C1 segment of cervical spinal cord (tissue), 14 donors: ENCODE data around the gene RGL2.

Experiments
- DNase-seq, 14 donors: peaks; one replicate each; lab custom pipeline; 2025; lab: John Stamatoyannopoulos, UW

RGL2 gene

GRCh38 chr6:33317419-33317668 is 18.6 kb upstream of the RGL2 start:
- peak in 1 of 14 donors; percentile 66 for DNase-seq

DNA sequence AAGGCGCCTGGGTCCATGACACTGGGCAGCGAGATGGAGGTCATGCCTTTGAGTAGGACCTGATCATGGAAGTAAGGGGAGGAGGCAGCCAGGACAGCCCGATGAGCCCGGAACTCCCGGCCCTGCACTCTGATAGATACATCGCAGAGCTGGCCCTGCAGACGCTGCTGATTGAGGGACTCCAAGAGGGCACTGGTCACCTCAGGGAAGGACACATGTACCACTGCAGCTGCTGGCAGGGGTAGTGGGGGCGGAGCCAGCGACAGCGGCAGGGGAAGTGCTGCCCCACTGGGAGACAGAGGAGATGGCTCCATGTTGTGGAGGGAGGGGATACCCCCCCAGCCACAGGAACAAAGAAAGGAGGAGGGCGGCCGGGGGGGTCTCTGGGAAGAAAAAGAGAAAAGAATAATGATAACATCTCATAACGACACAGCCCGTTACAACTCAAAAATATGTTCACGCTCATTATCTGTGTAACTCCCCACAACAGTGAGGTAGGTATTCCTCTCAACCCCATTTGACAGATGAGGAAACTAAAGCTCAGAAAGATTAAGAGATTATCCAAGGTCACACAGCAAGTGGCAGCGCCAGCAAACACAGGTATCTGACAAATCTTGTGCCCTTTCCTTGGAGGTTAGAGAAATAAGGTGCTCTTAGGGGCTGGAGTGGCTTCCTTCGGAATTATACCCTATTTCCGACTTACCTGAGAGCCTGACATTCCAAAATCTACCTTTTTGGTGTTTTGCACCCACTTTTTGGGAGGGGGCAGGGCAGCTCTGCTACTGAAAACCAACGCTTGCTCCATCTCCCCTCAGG is 18.1 kb upstream of the RGL2 start:
- no peak for DNase-seq

GRCh38 chr6:33315793-33316602 is 17.3 kb upstream of the RGL2 start:
- no peak for DNase-seq

GRCh38 chr6:33314943-33315792 is 16.4 kb upstream of the RGL2 start:
- peak in 1 of 14 donors; percentile 11 for DNase-seq

- DNase-seq: peak in 10 of 14 donors; percentile 13 to 50 (median 40)
Observed at GRCh38 chr6:33314515-33314942, 15.8 kb upstream of the RGL2 start.

DNA sequence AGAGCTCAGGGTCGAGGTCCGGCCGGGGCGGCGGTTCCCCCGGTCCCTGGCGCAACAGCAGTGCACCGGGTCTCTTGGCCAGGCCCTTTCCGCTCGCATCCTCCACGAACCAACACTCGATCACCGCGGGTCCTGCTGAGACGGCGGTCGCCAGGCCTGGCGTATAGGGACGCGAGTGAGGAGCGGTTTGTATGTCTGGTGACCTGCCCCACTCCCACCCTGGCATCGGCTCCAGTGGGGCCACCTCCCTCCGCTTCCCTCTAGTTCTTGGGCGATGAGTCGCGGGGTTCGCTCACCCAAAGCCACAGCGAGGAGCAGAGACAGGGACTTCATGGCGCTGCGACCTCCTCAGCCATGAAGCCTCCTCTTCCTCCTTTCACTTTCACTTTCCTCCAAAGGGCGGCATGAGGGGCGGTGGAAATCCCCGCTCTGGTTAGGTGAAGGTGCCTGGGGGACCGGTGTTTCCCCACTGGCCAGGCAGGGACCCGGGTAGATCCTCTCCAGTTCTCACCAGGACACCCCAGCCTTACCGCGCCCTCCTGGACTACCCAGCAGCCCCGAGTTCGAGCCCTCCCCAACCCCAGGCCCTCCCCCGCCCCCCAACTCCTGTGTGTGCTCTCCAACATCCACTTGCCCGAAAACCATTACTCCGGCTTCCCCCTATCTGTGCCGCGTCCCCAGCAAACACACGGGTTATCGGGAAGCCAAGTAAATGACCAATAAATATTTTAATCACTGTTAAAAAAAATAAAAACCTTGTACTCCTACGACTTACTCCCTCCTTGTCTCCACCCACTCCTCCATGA is 15.2 kb upstream of the RGL2 start, which contains the start of gene TAPBP:
TSS of gene TAPBP (minus strand) at position 370 of the 806 bp plus-strand sequence. CDS start at position 333, 37 bp downstream.
- DNase-seq: peak in 12 of 14 donors; percentile 26 to 78 (median 59)

DNA sequence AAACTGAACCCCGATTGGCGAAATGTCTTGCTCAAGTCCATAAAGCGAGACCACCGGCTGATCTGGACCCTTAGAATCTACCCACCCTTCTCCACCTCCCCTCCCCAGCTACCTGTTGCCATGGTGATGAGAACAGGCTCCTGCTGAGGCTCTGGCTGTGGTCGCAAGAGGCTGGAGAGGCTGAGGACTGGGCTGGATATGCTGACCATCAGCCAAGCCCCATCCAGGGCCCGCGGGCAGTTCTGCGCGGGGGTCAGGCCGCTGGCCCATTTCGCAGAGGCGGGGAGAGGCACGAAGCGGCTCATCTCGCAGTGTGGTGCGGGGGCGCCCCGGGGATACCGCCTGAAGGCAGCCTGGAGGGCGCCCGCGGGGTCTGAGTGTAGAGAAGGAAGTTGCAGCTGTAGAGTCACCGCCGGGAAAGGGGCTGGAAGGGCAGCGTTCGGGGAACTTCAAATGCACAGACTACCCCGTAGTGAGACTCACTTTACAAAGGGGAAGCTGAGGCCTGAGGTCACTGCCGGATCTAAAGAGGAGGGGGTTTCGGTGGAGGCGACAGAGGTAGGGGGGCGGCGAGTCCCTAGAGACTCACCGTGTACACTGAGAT is 14.5 kb upstream of the RGL2 start:
- DNase-seq: peak in 8 of 14 donors; percentile 26 to 63 (median 58)

GRCh38 chr6:33312361-33313104 is 13.8 kb upstream of the RGL2 start:
- DNase-seq: peak in 10 of 14 donors; percentile 19 to 89 (median 32)

- DNase-seq: no peak
Observed at GRCh38 chr6:33306356-33306755, 7.6 kb upstream of the RGL2 start.

GRCh38 chr6:33305052-33305451 is 6.3 kb upstream of the RGL2 start:
- no peak for DNase-seq

DNA sequence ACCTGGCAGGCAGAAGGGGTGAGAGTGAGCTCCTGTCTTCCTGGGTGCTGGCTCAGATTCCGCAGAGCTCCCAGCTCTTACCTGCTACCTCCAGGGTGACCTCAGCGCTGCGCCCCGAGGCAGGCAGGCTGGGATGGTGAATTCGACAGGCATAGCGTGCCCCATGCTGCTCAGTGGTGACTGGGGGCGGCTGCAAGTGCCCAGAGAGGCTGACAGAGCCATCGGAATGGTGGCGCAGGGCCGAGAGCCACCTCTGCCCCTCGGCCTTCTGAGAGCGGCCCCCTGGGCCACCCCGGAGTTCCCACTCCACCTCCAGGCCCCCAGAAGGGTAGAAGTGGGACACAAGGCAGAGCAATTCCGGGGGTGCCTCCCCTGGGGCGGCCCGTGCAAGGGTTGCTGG is 5.5 kb upstream of the RGL2 start:
- DNase-seq: no peak

GRCh38 chr6:33301877-33302276 is 3.1 kb upstream of the RGL2 start:
- no peak for DNase-seq

- DNase-seq: peak; percentile 55 to 90 (median 84)
Observed at GRCh38 chr6:33299237-33299944, 649 bp upstream of the RGL2 start.

GRCh38 chr6:33297956-33298772 is 578 bp downstream of the RGL2 start:
- DNase-seq: peak in 8 of 14 donors; percentile 40 to 71 (median 58)

DNA sequence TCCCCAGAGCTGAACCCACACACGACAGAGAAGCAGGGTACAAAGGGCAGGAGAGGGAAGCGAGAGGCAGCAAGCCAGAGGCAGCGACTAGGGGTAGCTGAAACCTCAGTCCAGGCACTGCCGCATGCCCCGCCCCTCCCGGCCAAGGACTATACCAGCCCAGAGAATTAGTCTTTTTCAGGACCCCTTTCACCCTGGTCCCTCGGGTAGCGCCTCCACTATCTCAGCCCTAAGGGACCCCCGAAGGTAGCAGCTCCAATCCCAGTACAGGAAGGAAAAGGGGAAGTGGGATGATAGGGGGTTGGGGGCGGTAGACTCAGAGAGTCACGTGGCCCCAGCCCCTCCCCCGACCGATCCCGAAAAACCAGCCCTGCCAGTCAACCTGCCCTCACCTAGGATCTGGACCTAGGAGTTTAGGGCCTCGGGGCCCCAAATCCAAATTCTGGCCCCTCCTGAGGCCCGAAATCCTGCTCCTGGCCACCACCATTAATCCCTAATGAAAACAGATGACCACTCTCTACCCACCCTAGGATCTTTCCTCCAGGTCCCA is 1.3 kb downstream of the RGL2 start:
- peak in 5 of 14 donors; percentile 21 to 65 (median 51) for DNase-seq

- DNase-seq: no peak
Observed at GRCh38 chr6:33296797-33297405, 1.8 kb downstream of the RGL2 start.

- DNase-seq: no peak
Observed at GRCh38 chr6:33295621-33296369, 2.9 kb downstream of the RGL2 start.
